ENCODE data around the gene PCSK7.

Gene PCSK7

DNA sequence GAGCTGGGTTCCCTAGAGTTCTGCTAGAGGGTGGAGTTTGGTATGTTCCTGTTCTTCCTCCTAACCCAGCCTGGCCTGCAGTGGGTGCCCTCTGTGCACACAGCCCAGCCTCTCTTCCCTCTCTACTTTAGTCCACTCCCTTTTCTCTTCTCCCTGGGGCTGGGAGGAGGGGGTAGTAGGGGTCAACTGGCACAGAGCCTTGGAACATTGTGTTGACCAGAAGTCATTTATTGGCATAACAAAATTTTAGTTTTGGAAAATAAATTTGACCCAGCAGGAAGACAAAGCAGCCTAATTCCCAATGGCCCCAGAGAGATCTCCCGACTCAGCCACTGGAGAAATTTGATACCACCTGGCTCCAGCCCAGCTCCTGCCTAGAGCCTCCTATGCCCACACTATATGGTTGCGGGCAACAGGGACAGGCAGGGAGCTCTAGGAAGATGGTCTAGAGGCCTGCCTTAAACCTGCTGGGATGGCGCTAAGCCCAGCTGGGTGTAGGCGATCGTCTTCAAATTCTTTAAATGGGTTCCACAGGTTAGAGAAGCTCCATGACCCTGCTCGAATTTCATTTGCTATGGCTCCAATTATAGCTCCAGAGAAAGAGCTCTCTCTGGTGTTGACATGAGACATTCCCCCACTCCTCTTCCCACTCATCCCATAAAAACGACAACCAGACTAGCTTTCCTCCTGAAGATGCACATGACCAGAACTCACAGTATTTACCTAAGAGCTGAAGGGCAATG, 9.9 kb downstream of the PCSK7 start (continued):
- TF ChIP-seq ZNF248 (tag by site-specific recombination; IDR thresholded peaks at IDR 0.05) (no peak), ZNF175 (tag by site-specific recombination; IDR thresholded peaks at IDR 0.05) (no peak), REPIN1 (tag by site-specific recombination; IDR thresholded peaks at IDR 0.05; ENCODE audit: low read depth) (no peak), HOXA7 (CRISPR knock-in tag; IDR thresholded peaks at IDR 0.05; ENCODE audit: borderline replicate concordance) (no peak), ZNF433 (tag by site-specific recombination; IDR thresholded peaks at IDR 0.05; ENCODE audit: low read depth) (no peak), ZNF701 (tag by site-specific recombination; IDR thresholded peaks at IDR 0.05) (no peak), ZNF549 (tag by site-specific recombination; IDR thresholded peaks at IDR 0.05) (no peak), GLIS2 (tag by site-specific recombination; IDR thresholded peaks at IDR 0.05) (no peak), ZNF558 (tag by site-specific recombination; IDR thresholded peaks at IDR 0.05) (no peak), ZNF121 (tag by site-specific recombination; IDR thresholded peaks at IDR 0.05) (no peak), ZFHX2 (tag by site-specific recombination; conservative IDR thresholded peaks at IDR 0.05) (peak; percentile 90), ZNF202 (tag by site-specific recombination; IDR thresholded peaks at IDR 0.05; ENCODE audit: borderline replicate concordance) (no peak), TRIM28 (IDR thresholded peaks at IDR 0.05; ENCODE audit: borderline replicate concordance, low read length) (no peak), ZBTB44 (tag by site-specific recombination; IDR thresholded peaks at IDR 0.05) (no peak), GLIS1 (tag by site-specific recombination; IDR thresholded peaks at IDR 0.05) (no peak), ZBTB48 (tag by site-specific recombination; IDR thresholded peaks at IDR 0.05) (no peak), ZFP3 (tag by site-specific recombination; IDR thresholded peaks at IDR 0.05; ENCODE audit: low read depth) (no peak), ZNF571 (tag by site-specific recombination; IDR thresholded peaks at IDR 0.05) (no peak), ZNF561 (tag by site-specific recombination; IDR thresholded peaks at IDR 0.05; ENCODE audit: borderline replicate concordance) (peak; percentile 54; the same call in 1 of the 2 replicates), ZNF768 (tag by site-specific recombination; IDR thresholded peaks at IDR 0.05) (no peak), ZFP37 (tag by site-specific recombination; IDR thresholded peaks at IDR 0.05) (no peak), ZBTB21 (tag by site-specific recombination; IDR thresholded peaks at IDR 0.05) (no peak), KLF7 (tag by site-specific recombination; IDR thresholded peaks at IDR 0.05; ENCODE audit: borderline replicate concordance) (no peak), ZNF600 (tag by site-specific recombination; IDR thresholded peaks at IDR 0.05) (peak; percentile 55), ZNF585B (tag by site-specific recombination; IDR thresholded peaks at IDR 0.05) (no peak), ZNF335 (tag by site-specific recombination; conservative IDR thresholded peaks at IDR 0.05) (peak; percentile 25; the same call in 1 of the 2 replicates), ZNF211 (tag by site-specific recombination; IDR thresholded peaks at IDR 0.05; ENCODE audit: low read depth) (no peak), ZNF521 (tag by site-specific recombination; IDR thresholded peaks at IDR 0.05) (no peak), ZNF510 (tag by site-specific recombination; IDR thresholded peaks at IDR 0.05; ENCODE audit: insufficient replicate concordance) (no peak), BCL11B (tag by site-specific recombination; IDR thresholded peaks at IDR 0.05; ENCODE audit: low read depth) (no peak; the same call in 1 of the 2 replicates)
- TF ChIP-seq, protein P1, sequence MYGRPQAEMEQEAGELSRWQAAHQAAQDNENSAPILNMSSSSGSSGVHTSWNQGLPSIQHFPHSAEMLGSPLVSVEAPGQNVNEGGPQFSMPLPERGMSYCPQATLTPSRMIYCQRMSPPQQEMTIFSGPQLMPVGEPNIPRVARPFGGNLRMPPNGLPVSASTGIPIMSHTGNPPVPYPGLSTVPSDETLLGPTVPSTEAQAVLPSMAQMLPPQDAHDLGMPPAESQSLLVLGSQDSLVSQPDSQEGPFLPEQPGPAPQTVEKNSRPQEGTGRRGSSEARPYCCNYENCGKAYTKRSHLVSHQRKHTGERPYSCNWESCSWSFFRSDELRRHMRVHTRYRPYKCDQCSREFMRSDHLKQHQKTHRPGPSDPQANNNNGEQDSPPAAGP (tag by site-specific recombination; IDR thresholded peaks at IDR 0.05), result no peak
- TF ChIP-seq, protein P2, sequence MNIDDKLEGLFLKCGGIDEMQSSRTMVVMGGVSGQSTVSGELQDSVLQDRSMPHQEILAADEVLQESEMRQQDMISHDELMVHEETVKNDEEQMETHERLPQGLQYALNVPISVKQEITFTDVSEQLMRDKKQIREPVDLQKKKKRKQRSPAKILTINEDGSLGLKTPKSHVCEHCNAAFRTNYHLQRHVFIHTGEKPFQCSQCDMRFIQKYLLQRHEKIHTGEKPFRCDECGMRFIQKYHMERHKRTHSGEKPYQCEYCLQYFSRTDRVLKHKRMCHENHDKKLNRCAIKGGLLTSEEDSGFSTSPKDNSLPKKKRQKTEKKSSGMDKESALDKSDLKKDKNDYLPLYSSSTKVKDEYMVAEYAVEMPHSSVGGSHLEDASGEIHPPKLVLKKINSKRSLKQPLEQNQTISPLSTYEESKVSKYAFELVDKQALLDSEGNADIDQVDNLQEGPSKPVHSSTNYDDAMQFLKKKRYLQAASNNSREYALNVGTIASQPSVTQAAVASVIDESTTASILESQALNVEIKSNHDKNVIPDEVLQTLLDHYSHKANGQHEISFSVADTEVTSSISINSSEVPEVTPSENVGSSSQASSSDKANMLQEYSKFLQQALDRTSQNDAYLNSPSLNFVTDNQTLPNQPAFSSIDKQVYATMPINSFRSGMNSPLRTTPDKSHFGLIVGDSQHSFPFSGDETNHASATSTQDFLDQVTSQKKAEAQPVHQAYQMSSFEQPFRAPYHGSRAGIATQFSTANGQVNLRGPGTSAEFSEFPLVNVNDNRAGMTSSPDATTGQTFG (tag by site-specific recombination; IDR thresholded peaks at IDR 0.05; ENCODE audit: borderline replicate concordance), result no peak
- TF ChIP-seq, protein P3, sequence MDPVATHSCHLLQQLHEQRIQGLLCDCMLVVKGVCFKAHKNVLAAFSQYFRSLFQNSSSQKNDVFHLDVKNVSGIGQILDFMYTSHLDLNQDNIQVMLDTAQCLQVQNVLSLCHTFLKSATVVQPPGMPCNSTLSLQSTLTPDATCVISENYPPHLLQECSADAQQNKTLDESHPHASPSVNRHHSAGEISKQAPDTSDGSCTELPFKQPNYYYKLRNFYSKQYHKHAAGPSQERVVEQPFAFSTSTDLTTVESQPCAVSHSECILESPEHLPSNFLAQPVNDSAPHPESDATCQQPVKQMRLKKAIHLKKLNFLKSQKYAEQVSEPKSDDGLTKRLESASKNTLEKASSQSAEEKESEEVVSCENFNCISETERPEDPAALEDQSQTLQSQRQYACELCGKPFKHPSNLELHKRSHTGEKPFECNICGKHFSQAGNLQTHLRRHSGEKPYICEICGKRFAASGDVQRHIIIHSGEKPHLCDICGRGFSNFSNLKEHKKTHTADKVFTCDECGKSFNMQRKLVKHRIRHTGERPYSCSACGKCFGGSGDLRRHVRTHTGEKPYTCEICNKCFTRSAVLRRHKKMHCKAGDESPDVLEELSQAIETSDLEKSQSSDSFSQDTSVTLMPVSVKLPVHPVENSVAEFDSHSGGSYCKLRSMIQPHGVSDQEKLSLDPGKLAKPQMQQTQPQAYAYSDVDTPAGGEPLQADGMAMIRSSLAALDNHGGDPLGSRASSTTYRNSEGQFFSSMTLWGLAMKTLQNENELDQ (tag by site-specific recombination; IDR thresholded peaks at IDR 0.05; ENCODE audit: low read depth), result no peak

Data from HEK293 (cell line).